Measurements from ENCODE around the gene NPFF.
"Not testable (repeated sequence)": the region's sequence is repeated elsewhere in the genome, so short reads cannot be mapped to it uniquely, and the experiment has no call there.

The NPFF gene

GRCh38 chr12:53493610-53494391 lies 13.5 kb downstream of the NPFF start:
- DNase-seq: no peak

- peak; percentile 76 to 82 for DNase-seq
Measured at GRCh38 chr12:53492830-53493609, 14.3 kb downstream of the NPFF start.

GRCh38 chr12:53492188-53492587 lies 15.1 kb downstream of the NPFF start:
- no peak for DNase-seq

- DNase-seq: no peak
Measured at GRCh38 chr12:53489242-53489864, 17.9 kb downstream of the NPFF start.

- DNase-seq: no peak
Measured at GRCh38 chr12:53486736-53487487, 20.4 kb downstream of the NPFF start.

- no peak for DNase-seq
Measured at GRCh38 chr12:53485955-53486735, 21.1 kb downstream of the NPFF start.

- no peak for DNase-seq
Measured at GRCh38 chr12:53484686-53485575, 22.4 kb downstream of the NPFF start.

- DNase-seq: no peak
Measured at GRCh38 chr12:53483979-53484377, 23.3 kb downstream of the NPFF start.

GRCh38 chr12:53483225-53483978 lies 23.9 kb downstream of the NPFF start:
- DNase-seq: no peak

GRCh38 chr12:53482626-53483168 lies 24.6 kb downstream of the NPFF start:
- no peak for DNase-seq

GRCh38 chr12:53481939-53482586 lies 25.2 kb downstream of the NPFF start:
- no peak for DNase-seq

- not testable (repeated sequence) for DNase-seq
Measured at GRCh38 chr12:53481458-53481857, 25.8 kb downstream of the NPFF start.

- no peak for DNase-seq
Measured at GRCh38 chr12:53480491-53481442, 26.5 kb downstream of the NPFF start.

GRCh38 chr12:53479331-53479730 lies 28.0 kb downstream of the NPFF start:
- no peak for DNase-seq

- DNase-seq: no peak
Measured at GRCh38 chr12:53478865-53479264, 28.4 kb downstream of the NPFF start.

GRCh38 chr12:53476769-53477209 lies 30.5 kb downstream of the NPFF start:
- no peak for DNase-seq

GRCh38 chr12:53474819-53475218 lies 32.5 kb downstream of the NPFF start:
- no peak for DNase-seq

GRCh38 chr12:53474077-53474476 lies 33.2 kb downstream of the NPFF start:
- no peak for DNase-seq
